H9 (cell line): ENCODE measurements around the gene CACNB2. TPM values are rescaled to one million over a fixed set of nuclear protein-coding genes. Genes with fewer than 3 reads are reported as not detected.

ENCODE experiments used
- DNase-seq: peaks from one replicate; pipeline ENCODE4 v3.0.0-alpha.2; 2017
- H2AFZ ChIP-seq: one replicate; pipeline ENCODE4 v1.6.1; 2013; ENCODE audit warnings: mild to moderate bottlenecking, low read length, control low read depth, moderate library complexity
- H2AK5ac ChIP-seq: 2 replicates; pipeline ENCODE4 v1.6.1; 2013; ENCODE audit warnings: low read length, control low read depth, mixed read lengths; ENCODE audit not compliant: insufficient read length
- H2BK120ac ChIP-seq: one replicate; pipeline ENCODE4 v1.6.1; 2013; ENCODE audit warnings: low read depth, mild to moderate bottlenecking, low read length, control low read depth, inconsistent platforms; ENCODE audit not compliant: poor library complexity, severe bottlenecking
- H2BK12ac ChIP-seq: 2 replicates; pipeline ENCODE4 v1.6.1; 2013; ENCODE audit warnings: low read length, control low read depth, mixed read lengths, low read depth; ENCODE audit not compliant: insufficient read length
- H2BK15ac ChIP-seq: 2 replicates; pipeline ENCODE4 v1.6.1; 2013; ENCODE audit warnings: low read depth, low read length, control low read depth
- H2BK20ac ChIP-seq: one replicate; pipeline ENCODE4 v1.6.1; 2013; ENCODE audit warnings: low read depth, mild to moderate bottlenecking, low read length, control low read depth, inconsistent platforms; ENCODE audit not compliant: poor library complexity, severe bottlenecking
- H2BK5ac ChIP-seq: 2 replicates; pipeline ENCODE4 v1.6.1; 2013; ENCODE audit warnings: low read length, control low read depth, mixed read lengths; ENCODE audit not compliant: insufficient read length
- H3K14ac ChIP-seq: 2 replicates; pipeline ENCODE4 v1.6.1; 2013; ENCODE audit warnings: low read length, control low read depth; ENCODE audit not compliant: insufficient read depth
- H3K18ac ChIP-seq: 2 replicates; pipeline ENCODE4 v1.6.1; 2013; ENCODE audit warnings: low read depth, mild to moderate bottlenecking, mixed read lengths, low read length, control low read depth; ENCODE audit not compliant: insufficient read length
- H3K23ac ChIP-seq: 2 replicates; pipeline ENCODE4 v1.6.1; 2013; ENCODE audit warnings: low read length, control low read depth, mixed read lengths, low read depth; ENCODE audit not compliant: insufficient read length
- H3K23me2 ChIP-seq: 2 replicates; pipeline ENCODE4 v1.6.1; 2013; ENCODE audit warnings: low read depth, mild to moderate bottlenecking, mixed read lengths, low read length, control low read depth; ENCODE audit not compliant: insufficient read length, poor library complexity, severe bottlenecking
- H3K27ac ChIP-seq: 2 replicates; pipeline ENCODE4 v1.5.1; 2013; ENCODE audit warnings: low read length, control low read depth, mixed read lengths, low read depth; ENCODE audit not compliant: insufficient read length
- H3K27me3 ChIP-seq: 2 replicates; pipeline ENCODE4 v1.6.1; 2013; ENCODE audit warnings: low read length, control low read depth, inconsistent platforms; ENCODE audit not compliant: insufficient read depth
- H3K4ac ChIP-seq: 2 replicates; pipeline ENCODE4 v1.6.1; 2013; ENCODE audit warnings: low read depth, mild to moderate bottlenecking, control low read depth, inconsistent platforms, low read length, moderate library complexity
- H3K4me1 ChIP-seq: 2 replicates; pipeline ENCODE4 v1.6.1; 2013; ENCODE audit warnings: low read length, control low read depth, inconsistent platforms; ENCODE audit not compliant: insufficient read depth
- H3K4me2 ChIP-seq: 2 replicates; pipeline ENCODE4 v1.6.1; 2013; ENCODE audit warnings: low read length, control low read depth, mixed read lengths; ENCODE audit not compliant: insufficient read length, insufficient read depth
- H3K56ac ChIP-seq: 2 replicates; pipeline ENCODE4 v1.6.1; 2013; ENCODE audit warnings: low read depth, mild to moderate bottlenecking, mixed read lengths, low read length, control low read depth; ENCODE audit not compliant: insufficient read length
- H3K79me1 ChIP-seq: 2 replicates; pipeline ENCODE4 v1.6.1; 2013; ENCODE audit warnings: low read depth, mild to moderate bottlenecking, moderate library complexity, low read length, control low read depth, inconsistent platforms; ENCODE audit not compliant: insufficient read depth, poor library complexity, severe bottlenecking
- H3K79me2 ChIP-seq: 2 replicates; pipeline ENCODE4 v1.6.1; 2013; ENCODE audit warnings: low read length, control low read depth, inconsistent platforms; ENCODE audit not compliant: insufficient read depth
- H3K9ac ChIP-seq: 2 replicates; pipeline ENCODE4 v1.6.1; 2013; ENCODE audit warnings: low read length, control low read depth, mixed read lengths; ENCODE audit not compliant: insufficient read length; ENCODE audit errors: extremely low read depth
- H3K9me3 ChIP-seq: one replicate; pipeline ENCODE4 v1.6.1; 2013; ENCODE audit warnings: low read depth, low read length, inconsistent platforms; ENCODE audit not compliant: control insufficient read depth
- H3T11ph ChIP-seq: one replicate; pipeline ENCODE4 v1.6.1; 2013; ENCODE audit warnings: mild to moderate bottlenecking, low read length, control low read depth, inconsistent platforms
- H4K20me1 ChIP-seq: one replicate; pipeline ENCODE4 v1.6.1; 2013; ENCODE audit not compliant: control insufficient read depth, insufficient read length, insufficient read depth
- H4K5ac ChIP-seq: 2 replicates; pipeline ENCODE4 v1.6.1; 2013; ENCODE audit warnings: low read depth, mild to moderate bottlenecking, mixed read lengths, low read length, control low read depth; ENCODE audit not compliant: insufficient read length
- H4K8ac ChIP-seq: replicated peaks from 2 replicates; pipeline ENCODE4 v1.6.1; 2013; ENCODE audit warnings: low read length, control low read depth, mixed read lengths, low read depth; ENCODE audit not compliant: insufficient read length
- H4K91ac ChIP-seq: 2 replicates; pipeline ENCODE4 v1.6.1; 2013; ENCODE audit warnings: low read depth, mild to moderate bottlenecking, moderate library complexity, mixed read lengths, low read length, control low read depth; ENCODE audit not compliant: insufficient read length
- H3K27ac Mint-ChIP-seq, 3 experiments: 2 replicates in 2 of 3; 3 replicates in 1 of 3; pipeline ENCODE4 v1.8.0; 2020 to 2021; ENCODE audit warnings: mixed read lengths in 3 of 3, mild to moderate bottlenecking in 1 of 3, moderate library complexity in 1 of 3
- H3K27me3 Mint-ChIP-seq: 2 replicates; pipeline ENCODE4 v1.8.0; 2021; ENCODE audit warnings: low read depth, mild to moderate bottlenecking, moderate library complexity, mixed read lengths
- H3K36me3 Mint-ChIP-seq, 3 experiments: 2 replicates in 2 of 3; 3 replicates in 1 of 3; pipeline ENCODE4 v1.8.0; 2020 to 2021; ENCODE audit warnings: low read depth in 3 of 3, mixed read lengths in 3 of 3; ENCODE audit not compliant: insufficient read depth in 1 of 3
- H3K4me1 Mint-ChIP-seq, 2 experiments: 2 replicates each; pipeline ENCODE4 v1.8.0; 2020; ENCODE audit warnings: mixed read lengths in 2 of 2
- H3K4me3 Mint-ChIP-seq, 2 experiments: 2 replicates in 1 of 2; 3 replicates in 1 of 2; pipeline ENCODE4 v1.8.0; 2020 to 2021; ENCODE audit warnings: mild to moderate bottlenecking in 2 of 2, mixed read lengths in 2 of 2, moderate library complexity in 1 of 2
- H3K9me3 Mint-ChIP-seq, 2 experiments: 2 replicates in 1 of 2; 3 replicates in 1 of 2; pipeline ENCODE4 v1.8.0; 2020; ENCODE audit warnings: mild to moderate bottlenecking in 2 of 2, mixed read lengths in 2 of 2, moderate library complexity in 1 of 2
- CTCF ChIP-seq: fragments of 200-600 bp; sonication (generic); conservative IDR thresholded peaks from 3 replicates; pipeline ENCODE4 v1.8.0; 2021; ENCODE audit warnings: antibody characterized with exemption, mild to moderate bottlenecking
- total RNA-seq: library from RNA; stranded (reverse); gene quantifications from 2 replicates; pipeline ENCODE4 v1.2.1, GENCODE V29; 2021

CACNB2 gene
- total RNA-seq, 1 experiment from 2014 or later = 2.6 TPM

DNA sequence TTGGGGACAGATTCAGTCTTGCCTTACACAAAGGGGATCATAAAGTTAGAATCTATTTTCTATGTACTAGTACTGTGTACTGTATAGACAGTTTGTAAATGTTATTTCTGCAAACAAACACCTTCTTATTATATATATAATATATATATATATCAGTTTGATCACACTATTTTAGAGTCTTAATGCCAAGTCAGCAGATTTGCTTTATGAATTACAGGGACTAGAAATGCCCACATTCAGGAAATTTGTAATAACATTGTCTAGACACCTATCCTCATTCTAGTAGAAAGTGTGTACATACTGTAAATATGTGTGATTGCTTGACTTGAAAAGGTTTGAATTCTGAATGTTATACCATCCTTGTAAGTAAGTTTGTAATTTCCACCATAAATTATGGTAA, 400.0 kb downstream of the CACNB2 start:
- no peak overlapping the region for H3K4me3 Mint-ChIP-seq
- no peak overlapping the region for H2BK120ac ChIP-seq
- no peak overlapping the region for H2BK12ac ChIP-seq
- no peak overlapping the region for H3K4me2 ChIP-seq
- H2AK5ac ChIP-seq = no peak overlapping the region
- H3K9me3 Mint-ChIP-seq = no peaks in the 10 kb centered on the region
- H3K23me2 ChIP-seq = no peaks in the 10 kb centered on the region
- H3K23ac ChIP-seq = no peak overlapping the region
- no peak overlapping the region for H2AFZ ChIP-seq
- H3K18ac ChIP-seq = no peak overlapping the region
- H3K79me2 ChIP-seq = no peaks in the 10 kb centered on the region
- DNase-seq = no peak
- H4K91ac ChIP-seq = no peak overlapping the region
- H3K27ac Mint-ChIP-seq = no peak overlapping the region
- no peaks in the 10 kb centered on the region for H3K27me3 ChIP-seq
- no peak overlapping the region for H3K56ac ChIP-seq
- H3K9me3 ChIP-seq = no peaks in the 10 kb centered on the region
- H4K8ac ChIP-seq = no peak overlapping the region
- H3K27ac ChIP-seq = no peak overlapping the region
- H3K36me3 Mint-ChIP-seq = peaks cover 13 to 42% (median 39%) of the 10 kb centered on the region in 3 experiments; a peak in 6 of 7 replicates
- H2BK20ac ChIP-seq = no peak overlapping the region
- H3K4ac ChIP-seq = no peak overlapping the region
- H3K14ac ChIP-seq = no peak overlapping the region
- no peak overlapping the region for H2BK15ac ChIP-seq
- no peaks in the 10 kb centered on the region for H3K4me1 ChIP-seq
- H4K5ac ChIP-seq = no peak overlapping the region
- no peak for TF ChIP-seq CTCF
- no peaks in the 10 kb centered on the region for H3K4me1 Mint-ChIP-seq
- no peak overlapping the region for H3T11ph ChIP-seq
- no peaks in the 10 kb centered on the region for H3K27me3 Mint-ChIP-seq
- no peak overlapping the region for H2BK5ac ChIP-seq
- no peaks in the 10 kb centered on the region for H3K79me1 ChIP-seq
- H4K20me1 ChIP-seq = no peaks in the 10 kb centered on the region
- H3K9ac ChIP-seq = no peak overlapping the region
